Gastroesophageal sphincter (tissue), 4 donors: Measurements from ENCODE around the gene LACRT. TPM values are rescaled to one million over a fixed set of nuclear protein-coding genes. Genes with fewer than 3 reads are reported as not detected.

Experiments
- ATAC-seq: fragments of 150-250 bp; one replicate; pipeline ENCODE4 v1.9.1; 2016; ENCODE audit warnings: mild to moderate bottlenecking, moderate library complexity
- H3K27ac ChIP-seq, 4 donors: fragments of 200-600 bp; sonication (generic) in 3 of 4; 1 replicate in 3 of 4; 2 replicates in 1 of 4; pipeline ENCODE4 v1.5.1; 2016 to 2019
- H3K27me3 ChIP-seq: fragments of 200-600 bp; sonication (generic); one replicate; pipeline ENCODE4 v1.5.1; 2019
- H3K36me3 ChIP-seq, 2 donors: fragments of 200-600 bp; sonication (generic); one replicate each; pipeline ENCODE4 v1.5.1; 2019; ENCODE audit warnings: control low read depth in 1 of 2
- H3K4me1 ChIP-seq, 3 donors: fragments of 200-600 bp; sonication (generic); 1 replicate in 2 of 3; 2 replicates in 1 of 3; pipeline ENCODE4 v1.5.1; 2016 to 2019; ENCODE audit warnings: control low read depth in 2 of 3
- H3K4me3 ChIP-seq, 2 donors: fragments of 200-600 bp; sonication (generic); one replicate each; pipeline ENCODE4 v1.5.1; 2019; ENCODE audit warnings: mild to moderate bottlenecking in 1 of 2, moderate library complexity in 1 of 2
- H3K9me3 ChIP-seq, 3 donors: fragments of 200-600 bp; sonication (generic); one replicate each; pipeline ENCODE4 v1.5.1; 2017 to 2019; ENCODE audit warnings: control low read depth in 2 of 3
- EP300 ChIP-seq: sonication (generic); formaldehyde crosslinking; IDR thresholded peaks from one replicate; pipeline ENCODE4 v1.6.1; 2017; ENCODE audit warnings: antibody characterized with exemption, mild to moderate bottlenecking
- POLR2A ChIP-seq, 2 donors: fragments of 450-650 bp; IDR thresholded peaks; one replicate each; pipeline ENCODE4 v1.6.1; 2017; ENCODE audit warnings: antibody characterized with exemption in 2 of 2, mild to moderate bottlenecking in 2 of 2, moderate library complexity in 1 of 2
- POLR2AphosphoS5 ChIP-seq: sonication (generic); formaldehyde crosslinking; IDR thresholded peaks from one replicate; pipeline ENCODE4 v1.6.1; 2017; ENCODE audit warnings: antibody characterized with exemption
- WGBS, 2 donors: methylation state at CpG; one replicate each; pipeline ENCODE4 v1.1.5; 2018; ENCODE audit warnings: low coverage in 1 of 2; 5-methylcytosine and 5-hydroxymethylcytosine counted together
- total RNA-seq, 4 donors: library from RNA; depleted of rRNA; stranded (reverse); fragments of >200 nt; gene quantifications; one replicate each; pipeline ENCODE4 v1.1.0, GENCODE V29; 2016
- TF ChIP-seq, protein P1 (sequence below), 4 experiments: fragments of 200-600 bp in 2 of 4; fragments of 450-650 bp in 2 of 4; sonication (generic) in 1 of 4; IDR thresholded peaks; one replicate each; pipeline ENCODE4 v1.5.1; 2017 to 2019; ENCODE audit warnings: antibody characterized with exemption in 4 of 4, mild to moderate bottlenecking in 2 of 4, moderate library complexity in 2 of 4

LACRT gene
- total RNA-seq, 4 donors from 2014 or later: not detected

DNA sequence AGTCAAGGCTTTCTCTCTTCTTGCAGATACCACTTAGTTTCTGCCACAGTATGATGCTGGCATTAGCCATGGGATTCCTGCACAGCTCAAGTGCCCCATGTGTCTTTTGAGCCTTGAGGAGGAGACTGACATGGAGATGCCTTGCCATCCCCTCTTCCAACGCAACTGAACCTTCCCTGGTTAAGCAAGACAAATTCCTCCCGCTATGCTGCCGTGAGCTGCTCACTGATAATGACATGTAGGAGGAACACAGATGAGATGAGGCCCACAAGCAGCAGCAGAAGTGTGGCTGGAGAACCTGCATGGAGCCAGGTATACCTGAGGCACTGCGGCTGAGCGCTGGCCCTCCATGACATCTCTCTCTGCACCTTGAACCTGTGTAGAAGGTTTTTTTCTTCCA, 30.8 kb downstream of the LACRT start:
- Histone ChIP-seq H3K9me3 (no peaks in the 10 kb centered on the region), H3K27me3 (no peaks in the 10 kb centered on the region), H3K27ac (no peak overlapping the region), H3K4me3 (no peak overlapping the region), H3K4me1 (no peaks in the 10 kb centered on the region), H3K36me3 (no peaks in the 10 kb centered on the region)
- TF ChIP-seq POLR2A (IDR thresholded peaks at IDR 0.05): no peak
- TF ChIP-seq EP300: no peak
- TF ChIP-seq, protein P1, sequence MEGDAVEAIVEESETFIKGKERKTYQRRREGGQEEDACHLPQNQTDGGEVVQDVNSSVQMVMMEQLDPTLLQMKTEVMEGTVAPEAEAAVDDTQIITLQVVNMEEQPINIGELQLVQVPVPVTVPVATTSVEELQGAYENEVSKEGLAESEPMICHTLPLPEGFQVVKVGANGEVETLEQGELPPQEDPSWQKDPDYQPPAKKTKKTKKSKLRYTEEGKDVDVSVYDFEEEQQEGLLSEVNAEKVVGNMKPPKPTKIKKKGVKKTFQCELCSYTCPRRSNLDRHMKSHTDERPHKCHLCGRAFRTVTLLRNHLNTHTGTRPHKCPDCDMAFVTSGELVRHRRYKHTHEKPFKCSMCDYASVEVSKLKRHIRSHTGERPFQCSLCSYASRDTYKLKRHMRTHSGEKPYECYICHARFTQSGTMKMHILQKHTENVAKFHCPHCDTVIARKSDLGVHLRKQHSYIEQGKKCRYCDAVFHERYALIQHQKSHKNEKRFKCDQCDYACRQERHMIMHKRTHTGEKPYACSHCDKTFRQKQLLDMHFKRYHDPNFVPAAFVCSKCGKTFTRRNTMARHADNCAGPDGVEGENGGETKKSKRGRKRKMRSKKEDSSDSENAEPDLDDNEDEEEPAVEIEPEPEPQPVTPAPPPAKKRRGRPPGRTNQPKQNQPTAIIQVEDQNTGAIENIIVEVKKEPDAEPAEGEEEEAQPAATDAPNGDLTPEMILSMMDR (IDR thresholded peaks at IDR 0.05): no peak
- TF ChIP-seq POLR2AphosphoS5: no peak
- no peak for ATAC-seq
- 90 to 92% methylated on average over 3 to 5 of the region's 5 CpGs for WGBS, 2 donors

GRCh38 chr12:54603173-54603814, 31.4 kb downstream of the LACRT start:
- no peaks in the 10 kb centered on the region for H3K27me3 ChIP-seq
- H3K4me3 ChIP-seq: no peak overlapping the region
- peak; percentile 84 for ATAC-seq
- WGBS, 2 donors: 19 to 27% methylated on average over 7 to 8 of the region's 8 CpGs
- no peak overlapping the region for H3K27ac ChIP-seq
- TF ChIP-seq EP300 (no peak), POLR2AphosphoS5 (no peak), POLR2A (IDR thresholded peaks at IDR 0.05) (no peak)
- TF ChIP-seq, protein P1 (IDR thresholded peaks at IDR 0.05): peak; percentile 57 to 77 (median 60)
- H3K9me3 ChIP-seq: no peaks in the 10 kb centered on the region
- no peaks in the 10 kb centered on the region for H3K36me3 ChIP-seq
- no peaks in the 10 kb centered on the region for H3K4me1 ChIP-seq

- WGBS, 2 donors: 35 to 60% methylated on average over 2 of the region's 2 CpGs
- ATAC-seq: no peak
- Histone ChIP-seq H3K9me3 (no peaks in the 10 kb centered on the region), H3K4me1 (no peaks in the 10 kb centered on the region), H3K27me3 (no peaks in the 10 kb centered on the region), H3K27ac (no peak overlapping the region), H3K36me3 (no peaks in the 10 kb centered on the region), H3K4me3 (no peak overlapping the region)
- TF ChIP-seq EP300: no peak
- no peak for TF ChIP-seq POLR2A (IDR thresholded peaks at IDR 0.05)
Measured at GRCh38 chr12:54602661-54603060, 32.0 kb downstream of the LACRT start.

GRCh38 chr12:54601841-54602240, 32.9 kb downstream of the LACRT start:
- H3K4me3 ChIP-seq: no peak overlapping the region
- H3K9me3 ChIP-seq: no peaks in the 10 kb centered on the region
- no peak overlapping the region for H3K27ac ChIP-seq
- TF ChIP-seq POLR2A (IDR thresholded peaks at IDR 0.05) (no peak), EP300 (no peak), POLR2AphosphoS5 (no peak)
- TF ChIP-seq, protein P1 (IDR thresholded peaks at IDR 0.05): no peak
- WGBS, 2 donors: 57 to 59% methylated on average over 4 of the region's 4 CpGs
- no peaks in the 10 kb centered on the region for H3K36me3 ChIP-seq
- no peaks in the 10 kb centered on the region for H3K27me3 ChIP-seq
- no peaks in the 10 kb centered on the region for H3K4me1 ChIP-seq
- no peak for ATAC-seq

DNA sequence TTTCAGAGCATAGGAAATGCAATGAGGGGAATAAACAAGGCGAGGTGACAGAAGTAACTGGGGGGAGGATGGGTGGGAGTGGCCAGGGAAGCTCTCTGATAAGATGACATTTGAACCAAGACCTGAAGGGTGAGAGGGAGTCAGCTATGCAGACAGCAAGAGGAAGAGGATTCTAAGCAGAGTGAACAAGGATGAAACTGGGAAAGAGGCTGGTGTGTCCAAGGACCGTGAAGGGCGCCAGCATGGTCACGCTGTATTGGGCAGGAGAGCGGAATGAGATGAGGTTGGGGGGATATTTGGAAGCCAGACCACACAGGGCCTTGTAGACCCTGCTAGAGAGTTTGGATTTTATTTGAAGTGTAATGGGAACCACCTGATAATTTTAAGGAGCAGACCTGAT, 35.7 kb downstream of the LACRT start:
- 76 to 89% methylated on average over 4 to 5 of the region's 5 CpGs for WGBS, 2 donors
- H3K27me3 ChIP-seq: no peaks in the 10 kb centered on the region
- TF ChIP-seq, protein P1 (IDR thresholded peaks at IDR 0.05): no peak
- ATAC-seq: no peak
- no peak overlapping the region for H3K4me3 ChIP-seq
- no peaks in the 10 kb centered on the region for H3K9me3 ChIP-seq
- H3K4me1 ChIP-seq: no peaks in the 10 kb centered on the region
- H3K27ac ChIP-seq: no peak overlapping the region
- no peaks in the 10 kb centered on the region for H3K36me3 ChIP-seq
